HG02840 (cell line): ENCODE results near the gene CACNA1I.

ENCODE experiments used
- ATAC-seq: cut with Tn5 transposase; IDR thresholded peaks from one replicate; pipeline ENCODE4 v1.9.1; 2021; ENCODE audit warnings: mild to moderate bottlenecking, moderate library complexity, moderate number of reproducible peaks; ENCODE audit not compliant: unreplicated experiment, low FRiP score

Gene CACNA1I

DNA sequence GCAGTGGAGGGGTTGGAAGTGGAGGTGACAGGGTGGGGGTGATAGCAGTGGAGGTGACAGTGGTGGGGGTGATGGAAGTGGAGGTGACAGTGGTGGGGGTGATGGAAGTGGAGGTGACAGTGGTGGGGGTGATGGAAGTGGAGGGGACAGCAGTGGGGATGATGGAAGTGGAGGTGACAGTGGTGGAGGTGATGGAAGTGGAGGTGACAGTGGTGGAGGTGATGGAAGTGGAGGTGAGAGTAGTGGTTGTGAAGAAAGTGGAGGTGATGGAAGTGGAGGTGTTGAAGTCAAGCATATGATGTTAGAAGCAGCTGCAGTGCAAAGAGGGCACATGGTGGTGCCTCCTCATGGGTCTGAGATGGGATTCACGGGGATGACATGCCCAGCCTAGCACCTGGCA, 141.5 kb downstream of the CACNA1I start:
- no peak for ATAC-seq

GRCh38 chr22:39712751-39713525, 142.4 kb downstream of the CACNA1I start:
- no peak for ATAC-seq

DNA sequence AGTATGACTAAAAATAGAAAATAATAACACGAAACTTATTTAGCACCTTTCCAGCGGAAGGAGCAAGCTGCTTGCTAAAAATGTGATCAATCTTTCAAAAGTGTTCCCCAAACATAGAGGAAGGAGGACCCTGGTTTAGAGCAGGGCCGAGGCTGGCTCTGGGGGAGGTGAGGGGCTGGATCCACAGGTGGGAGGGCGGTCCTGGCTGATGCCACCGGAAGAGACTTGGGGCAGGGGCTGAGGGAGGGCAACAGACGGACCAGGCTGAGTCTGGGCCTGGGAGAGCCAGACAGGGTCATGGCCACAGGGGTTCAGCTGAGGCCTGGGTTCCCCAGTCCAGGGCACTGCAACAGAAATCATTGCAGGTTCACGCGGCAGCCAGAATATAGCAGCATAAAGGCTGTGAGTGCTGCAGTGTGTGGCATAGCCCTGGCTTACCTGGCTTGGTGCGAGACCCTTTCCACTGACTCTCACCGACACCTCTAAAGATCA, 143.3 kb downstream of the CACNA1I start:
- no peak for ATAC-seq

- no peak for ATAC-seq
Observed at GRCh38 chr22:39714321-39714720, 143.8 kb downstream of the CACNA1I start.

GRCh38 chr22:39715778-39716495, 145.4 kb downstream of the CACNA1I start:
- ATAC-seq, result no peak

- no peak for ATAC-seq
Observed at GRCh38 chr22:39716534-39716933, 146.0 kb downstream of the CACNA1I start.

- no peak for ATAC-seq
Observed at GRCh38 chr22:39717099-39717498, 146.5 kb downstream of the CACNA1I start.

GRCh38 chr22:39718206-39718605, 147.7 kb downstream of the CACNA1I start:
- no peak for ATAC-seq

DNA sequence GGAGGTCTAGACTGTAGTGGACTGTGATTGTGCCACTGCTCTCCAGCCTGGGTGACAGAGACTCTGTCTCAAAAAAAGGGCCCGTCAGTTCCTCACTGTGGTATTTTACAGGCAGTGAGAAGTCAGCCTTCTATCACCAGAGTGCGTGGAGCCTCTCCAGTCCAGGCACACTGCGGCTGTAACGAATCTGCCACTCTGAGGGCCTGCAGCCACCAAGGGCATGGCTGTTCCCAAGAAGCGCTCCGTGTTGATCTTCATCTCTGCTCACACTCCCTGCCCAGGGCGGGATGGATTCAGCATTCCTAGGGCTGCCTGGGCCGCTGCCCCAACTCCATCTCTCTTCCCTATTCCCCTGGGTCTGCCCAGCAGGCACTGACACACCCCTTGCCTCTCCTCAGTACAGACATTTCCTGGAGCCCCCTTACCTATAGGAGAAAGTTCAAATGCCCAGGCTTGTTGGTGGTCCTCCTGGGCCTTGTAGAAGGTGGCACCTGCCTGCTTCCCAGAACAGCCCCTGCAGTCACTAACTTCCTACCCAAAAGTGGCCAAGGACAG, 148.4 kb downstream of the CACNA1I start:
- ATAC-seq, result no peak

- ATAC-seq, result no peak
Observed at GRCh38 chr22:39719559-39720450, 149.3 kb downstream of the CACNA1I start.

DNA sequence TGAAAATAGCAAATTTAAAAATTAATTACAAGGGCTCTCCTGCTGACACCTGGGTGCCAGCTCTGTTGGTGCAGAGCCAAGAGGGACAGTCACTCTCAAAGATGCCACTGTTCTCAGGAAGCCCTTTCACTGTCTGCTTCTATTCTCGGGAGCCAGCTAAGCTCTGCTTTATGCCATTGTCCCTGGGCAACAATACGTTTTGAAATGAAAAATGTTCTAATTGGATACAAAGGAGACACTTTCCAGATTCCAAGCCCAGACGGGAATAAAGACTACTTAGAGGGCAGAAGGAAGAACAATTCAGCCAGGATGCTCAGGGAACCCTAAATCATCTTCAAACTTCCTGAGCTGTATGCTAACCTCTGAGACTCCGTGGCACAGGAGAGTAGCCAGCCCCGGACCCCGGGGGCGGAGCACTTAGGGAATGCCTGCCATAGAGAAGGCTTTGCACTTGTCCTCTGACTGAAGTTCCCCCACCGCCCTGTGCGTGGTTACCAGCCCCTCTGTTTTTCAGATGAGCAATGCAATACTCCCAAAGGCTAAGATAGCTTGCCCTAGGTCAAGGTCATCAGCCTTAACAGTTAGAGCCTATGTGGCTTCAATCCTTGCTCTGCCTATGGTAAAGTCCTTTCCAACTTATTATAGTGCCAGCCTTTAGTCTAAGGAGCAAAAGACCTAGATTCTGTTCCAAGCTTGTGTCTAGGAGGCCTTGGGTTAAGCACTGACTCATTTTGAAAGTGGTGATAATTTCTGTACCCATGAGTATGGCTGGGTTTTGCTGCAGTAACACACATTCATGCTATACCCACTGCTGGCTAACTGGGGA, 150.9 kb downstream of the CACNA1I start:
- no peak for ATAC-seq

GRCh38 chr22:39722032-39722325, 151.4 kb downstream of the CACNA1I start:
- no peak for ATAC-seq

DNA sequence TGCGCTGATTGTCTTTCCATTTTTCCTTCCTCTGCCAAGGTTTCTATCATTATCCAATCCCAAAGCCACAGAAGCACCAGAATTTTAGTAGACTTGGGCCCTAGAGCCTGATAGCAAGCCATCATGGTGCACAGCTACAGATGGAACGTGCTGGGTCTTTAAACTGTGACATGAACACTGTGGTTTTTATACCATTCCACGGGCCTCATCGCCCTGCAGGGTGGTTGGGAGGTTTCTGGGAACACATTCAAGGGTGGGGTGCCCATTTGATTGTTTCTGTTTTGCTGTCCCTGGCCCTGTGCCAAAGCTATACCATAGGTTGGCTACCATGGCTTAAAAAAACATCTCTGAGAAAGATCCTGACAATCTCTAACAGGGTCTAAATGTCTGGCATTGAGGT, 151.9 kb downstream of the CACNA1I start:
- ATAC-seq, result no peak

DNA sequence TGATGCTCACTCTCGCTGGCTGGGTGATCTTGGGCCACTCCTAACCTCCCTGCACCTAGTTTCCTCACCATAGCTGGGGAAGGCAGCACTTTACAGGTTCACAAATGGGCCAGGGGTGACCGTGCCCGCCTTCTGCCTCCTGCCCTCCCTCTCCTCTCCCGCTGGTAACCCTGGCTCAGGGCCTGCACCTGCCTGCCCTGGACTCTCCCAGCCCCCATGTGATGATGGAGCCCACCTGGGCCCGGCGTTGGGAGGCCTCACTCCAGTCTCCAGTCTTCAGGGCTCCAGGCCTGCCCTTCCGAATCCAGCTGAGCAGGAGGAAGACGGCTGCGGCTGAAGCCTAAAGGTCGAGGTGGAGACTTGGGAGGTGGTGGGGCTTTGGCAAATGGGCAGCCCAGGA, 152.9 kb downstream of the CACNA1I start:
- no peak for ATAC-seq

DNA sequence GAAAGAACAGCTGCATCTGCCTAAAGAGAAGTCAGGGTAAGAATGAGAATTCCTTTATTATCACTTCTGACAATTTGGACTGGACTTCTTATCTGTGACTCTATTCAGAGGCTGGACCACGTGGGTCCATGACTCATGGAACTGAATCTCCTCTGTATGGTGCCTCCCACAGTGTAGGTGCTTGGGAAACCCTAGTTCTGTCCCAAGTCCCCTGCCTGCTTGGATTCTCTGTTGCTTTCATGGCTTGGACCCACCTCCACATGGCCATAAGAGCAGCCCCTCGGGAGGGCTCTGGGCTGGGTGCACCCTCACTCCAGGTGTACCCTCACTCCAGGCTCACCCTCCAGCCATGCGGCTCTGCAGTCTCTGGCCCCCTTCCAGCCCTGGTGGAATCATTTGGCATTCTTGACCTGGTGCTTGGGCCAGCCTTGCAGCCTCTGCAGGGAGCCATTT, 153.4 kb downstream of the CACNA1I start:
- ATAC-seq, result no peak

DNA sequence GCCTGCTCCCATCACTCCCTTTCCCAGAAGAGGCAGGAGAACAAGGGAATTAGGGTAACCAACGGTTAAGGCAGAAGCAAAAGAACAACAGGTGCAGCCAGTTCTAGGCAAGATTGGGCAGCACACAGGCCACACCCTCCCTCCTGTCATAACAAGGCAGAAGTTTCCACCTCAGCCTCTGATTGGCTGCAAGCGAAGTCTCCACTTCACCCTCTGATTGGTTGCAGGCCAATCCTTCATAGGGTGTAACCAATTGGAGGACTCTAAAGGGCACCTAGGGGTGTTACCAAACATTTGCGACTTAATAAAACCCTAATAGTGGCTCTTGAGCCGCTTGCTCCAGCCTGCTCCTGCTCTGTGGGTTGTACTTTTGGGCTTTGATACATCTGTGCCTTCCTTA, 153.8 kb downstream of the CACNA1I start:
- no peak for ATAC-seq

DNA sequence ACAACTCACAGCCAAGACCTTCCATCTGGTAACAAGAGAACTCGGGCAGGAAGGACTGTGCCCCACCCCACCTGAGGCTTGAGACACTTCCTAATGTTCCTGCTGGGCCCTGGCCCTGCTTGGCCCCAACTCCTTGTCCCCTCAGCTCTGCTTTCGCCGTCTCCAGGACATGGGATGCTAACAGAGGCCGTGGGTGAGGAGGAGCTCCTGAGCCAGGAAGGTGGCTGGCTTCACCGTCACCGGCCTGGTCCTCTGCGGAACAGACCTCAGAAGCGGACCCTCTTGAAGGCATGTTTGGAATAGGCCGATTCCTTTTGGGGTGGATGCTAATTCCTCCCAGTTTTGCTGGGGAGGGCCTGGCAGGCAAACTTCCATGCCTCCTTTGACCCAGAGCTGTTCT, 154.3 kb downstream of the CACNA1I start:
- no peak for ATAC-seq

DNA sequence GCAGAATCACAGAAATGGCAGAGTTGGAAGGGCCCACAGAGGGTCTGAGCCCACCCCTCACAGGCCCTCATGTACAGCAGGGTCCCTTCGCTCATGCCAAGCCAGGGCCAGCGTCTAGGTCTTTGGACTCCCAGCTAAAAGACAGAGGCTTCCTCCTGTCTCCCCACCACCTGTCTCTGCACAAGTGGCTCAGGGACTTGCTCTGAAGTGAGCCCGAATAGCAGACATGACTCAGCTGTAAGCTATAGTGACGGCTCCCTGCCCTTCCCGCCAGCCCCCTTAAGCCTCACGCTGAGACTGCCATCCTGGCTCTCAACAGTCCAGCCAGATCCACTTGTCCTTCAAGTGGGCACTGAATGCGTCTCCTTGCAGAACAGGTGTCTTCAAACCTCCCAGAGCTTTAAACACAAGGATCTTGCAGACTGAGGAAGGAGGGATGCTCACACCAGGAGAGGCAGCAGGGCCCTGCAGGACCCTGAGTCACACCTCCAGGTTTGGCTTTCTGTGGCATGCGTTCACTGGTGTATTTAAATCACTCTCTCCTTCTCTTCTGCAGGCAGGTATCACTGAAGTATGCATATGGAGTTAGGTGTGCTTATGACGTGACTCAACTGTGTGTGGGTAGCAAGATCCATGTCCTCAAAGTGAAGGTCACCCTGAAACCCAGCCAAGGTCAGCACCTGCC, 154.9 kb downstream of the CACNA1I start:
- ATAC-seq, result no peak

DNA sequence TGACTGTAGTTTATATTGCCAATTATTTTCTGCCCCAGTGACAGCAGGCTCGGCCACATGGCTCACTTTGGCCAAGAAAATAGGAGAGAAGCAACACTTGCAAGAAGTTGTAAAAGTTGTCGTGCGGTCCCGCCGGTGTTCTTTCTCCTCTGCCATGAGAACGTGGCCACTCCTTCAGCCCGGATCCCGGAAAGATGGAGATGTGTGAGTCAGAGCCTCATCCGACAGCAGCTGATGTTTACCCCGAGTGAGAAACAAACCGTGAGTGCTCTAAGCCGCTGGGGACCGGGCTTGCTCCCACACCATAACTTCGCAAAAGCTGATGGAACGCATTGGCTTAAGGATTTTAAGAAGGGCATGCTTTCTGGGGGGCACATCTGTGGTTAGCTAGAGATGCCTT, 157.0 kb downstream of the CACNA1I start:
- ATAC-seq, result no peak
